Activated gamma-delta T cell treated with Interleukin-2 at 50 U/mL for 16 hours (primary cell): Measurements from ENCODE around the gene UTS2B.

Experiments used
- DNase-seq: peaks from one replicate; pipeline ENCODE4 v3.0.0-alpha.2; 2020

UTS2B gene

DNA sequence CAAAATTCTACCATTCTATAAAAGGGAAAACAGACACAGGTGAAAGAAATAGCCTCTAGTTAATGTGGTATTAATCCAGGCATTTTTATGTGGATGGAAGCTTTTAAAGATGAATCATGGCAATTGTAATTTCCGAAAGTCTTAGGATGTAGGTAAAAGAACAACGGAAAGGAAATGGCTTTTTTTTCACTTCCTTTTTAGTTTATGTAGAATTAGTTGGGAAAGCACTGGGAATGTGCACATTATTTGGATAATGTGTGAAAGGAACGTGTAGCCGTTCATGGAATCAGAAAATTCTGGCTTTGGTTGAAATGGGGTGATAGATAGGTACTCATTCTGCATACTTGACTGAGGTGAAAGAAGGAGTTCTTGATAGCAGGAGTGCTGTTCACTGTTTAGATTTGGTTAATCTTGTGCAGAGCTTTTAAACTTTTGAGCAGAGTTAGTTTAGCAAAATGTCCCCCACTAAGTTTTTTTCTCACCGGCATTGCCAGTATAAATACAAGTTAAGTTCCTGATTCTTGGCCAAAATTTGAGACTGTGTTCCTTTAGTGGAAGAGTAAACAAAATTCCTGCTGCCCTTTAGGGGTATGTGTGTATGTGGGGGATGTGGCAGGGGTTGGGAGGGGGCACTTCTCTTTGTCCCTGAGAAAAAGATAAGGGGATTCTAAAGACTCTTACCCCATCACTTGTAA, 20.2 kb upstream of the UTS2B start:
- no peak for DNase-seq

DNA sequence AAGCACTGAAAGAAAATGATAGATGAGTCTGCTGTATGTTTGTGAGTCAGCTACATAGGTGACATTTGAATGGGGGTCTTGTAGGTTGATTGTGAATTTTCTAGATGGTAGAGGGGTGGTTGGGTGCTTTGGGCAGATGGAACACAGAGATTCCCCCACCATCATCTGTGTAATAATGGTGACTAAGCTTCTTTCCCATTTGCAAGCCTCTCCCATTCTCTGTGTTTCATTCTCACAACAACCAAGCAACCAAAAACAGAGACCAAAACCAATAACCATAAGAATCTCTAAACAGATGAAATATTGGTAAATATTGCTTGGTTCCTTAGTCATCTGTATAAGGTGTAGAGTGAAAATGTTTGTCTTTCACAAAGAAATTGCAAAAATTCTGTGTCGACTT, 17.8 kb upstream of the UTS2B start:
- no peak for DNase-seq

DNA sequence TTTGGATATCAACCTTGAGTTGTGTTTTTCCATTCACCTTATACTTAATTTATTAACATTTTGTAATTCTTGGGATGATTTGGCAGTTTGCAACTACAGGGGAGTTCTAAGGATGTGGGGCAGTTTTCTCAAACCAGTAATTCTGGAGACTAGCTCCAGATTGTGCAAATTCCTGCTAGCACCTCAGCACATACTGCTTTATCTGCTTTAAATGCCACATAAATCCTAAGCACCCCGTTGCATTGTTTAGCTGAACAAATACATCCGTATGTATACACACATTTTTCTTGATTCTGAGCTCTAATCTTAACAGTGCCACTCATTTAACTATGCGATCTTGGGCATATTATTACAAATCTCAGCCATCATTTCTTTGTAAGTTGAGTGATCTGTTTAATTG, 16.9 kb upstream of the UTS2B start:
- no peak for DNase-seq

DNA sequence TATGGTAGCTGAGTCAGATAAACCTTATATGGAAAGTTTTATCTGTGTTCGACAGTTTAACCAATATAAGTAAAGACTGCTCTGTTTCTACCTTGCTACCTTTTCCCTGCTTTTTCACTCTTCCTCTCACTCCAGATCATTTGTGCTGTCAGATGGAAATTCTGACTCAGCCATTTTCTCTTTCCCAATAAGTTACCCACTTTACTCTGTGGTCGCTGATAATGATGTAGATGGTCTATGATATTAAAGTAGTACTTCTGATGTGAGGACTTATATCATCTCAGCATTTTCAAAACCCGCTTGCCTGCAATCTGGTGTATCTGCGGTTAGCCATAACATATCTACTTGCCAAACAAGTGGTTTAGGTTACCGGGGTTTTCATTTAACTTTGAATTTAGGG, 15.0 kb upstream of the UTS2B start:
- DNase-seq, result no peak

DNA sequence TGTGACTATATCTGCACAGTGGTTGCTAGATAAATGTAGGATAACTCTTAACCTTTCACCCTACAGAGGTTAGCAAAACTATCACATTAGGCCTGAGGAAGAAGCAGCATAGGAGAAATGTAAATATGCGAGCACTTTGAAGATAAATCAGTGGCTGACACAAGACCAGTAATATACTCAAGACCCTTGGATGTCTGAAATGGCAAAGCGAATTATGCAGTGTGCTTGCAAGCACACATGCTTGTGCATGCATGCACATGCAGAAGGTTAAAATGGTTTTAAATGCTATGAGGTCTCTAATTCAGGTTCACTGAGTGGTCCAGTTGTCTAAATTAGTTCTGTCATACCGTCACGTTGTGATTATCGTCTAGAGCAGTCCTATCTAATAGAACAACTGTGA, 13.6 kb upstream of the UTS2B start:
- DNase-seq, result no peak

DNA sequence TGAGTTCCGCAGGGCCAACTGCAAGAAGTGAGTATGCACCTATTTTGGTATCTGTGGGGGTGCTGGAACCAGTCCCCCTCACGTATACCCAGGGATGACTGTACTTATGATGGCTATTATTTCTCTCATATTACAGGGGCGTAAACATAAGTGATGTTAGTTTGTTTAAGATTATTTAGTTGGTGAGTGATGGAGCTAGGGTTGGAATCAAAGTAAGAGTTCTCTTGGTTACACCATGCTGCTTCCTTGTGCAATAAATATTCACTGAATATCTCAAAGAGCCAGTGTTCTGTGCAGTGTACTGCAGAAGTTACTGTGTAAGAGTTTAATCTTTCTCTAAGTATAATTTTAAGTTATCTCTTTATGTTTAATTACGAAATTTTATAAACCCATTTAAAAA, 12.8 kb upstream of the UTS2B start:
- DNase-seq, result no peak

DNA sequence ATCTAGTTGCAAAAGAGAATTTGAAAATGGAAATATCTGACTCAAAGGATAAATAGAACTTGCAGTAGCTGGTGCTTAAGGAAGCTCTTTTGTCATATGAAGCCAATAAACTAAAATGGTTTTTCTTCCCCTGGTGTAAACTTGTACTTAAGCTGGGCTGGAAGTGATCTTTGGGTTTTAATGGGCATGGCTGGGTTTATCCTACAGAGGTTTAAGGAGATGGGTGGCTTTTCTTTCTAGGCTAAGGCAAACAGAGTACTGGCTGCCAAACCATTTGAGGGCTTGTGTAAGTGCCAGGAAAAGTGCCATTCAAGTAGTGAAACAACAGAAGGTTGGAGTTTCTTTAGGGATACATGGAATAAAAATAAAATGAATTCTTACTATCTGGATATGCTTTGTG, 12.1 kb upstream of the UTS2B start:
- DNase-seq, result no peak

DNA sequence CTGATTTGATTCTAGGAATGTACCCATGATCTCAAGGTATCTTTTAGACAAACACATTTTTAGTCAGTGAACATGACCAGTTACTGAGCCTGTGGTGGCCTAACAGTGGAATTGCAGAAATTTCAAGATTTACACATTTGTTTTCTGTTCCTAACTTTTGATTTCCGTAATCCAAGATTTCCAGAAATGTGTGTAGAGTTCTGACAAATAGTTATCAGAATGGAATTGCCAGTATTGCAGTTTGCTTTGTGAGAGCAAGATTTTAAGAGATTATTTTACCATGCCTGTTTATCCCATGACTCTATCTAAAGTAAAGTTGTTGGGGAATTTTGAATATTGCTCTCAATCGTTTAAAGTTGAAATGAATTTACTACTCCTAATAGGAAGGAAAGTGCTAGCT, 11.7 kb upstream of the UTS2B start:
- no peak for DNase-seq

DNA sequence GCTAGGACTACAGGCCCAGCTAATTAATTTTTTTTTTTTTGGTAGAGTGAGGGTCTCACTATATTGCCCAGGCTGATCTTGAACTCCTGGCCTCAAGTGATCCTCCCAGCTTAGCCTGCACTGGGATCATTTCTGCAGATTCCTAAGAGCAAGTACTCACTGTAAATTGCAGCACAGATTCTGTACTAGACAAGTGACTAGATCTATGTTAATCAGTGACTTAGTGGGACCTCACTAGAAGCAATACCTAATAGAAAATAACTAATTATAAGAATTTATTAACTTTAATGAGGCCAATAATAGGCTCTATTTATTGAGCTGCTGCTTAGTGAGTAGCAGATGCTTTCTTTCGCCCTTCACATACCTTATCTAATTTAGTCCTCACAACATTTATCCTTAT, 10.6 kb upstream of the UTS2B start:
- no peak for DNase-seq

DNA sequence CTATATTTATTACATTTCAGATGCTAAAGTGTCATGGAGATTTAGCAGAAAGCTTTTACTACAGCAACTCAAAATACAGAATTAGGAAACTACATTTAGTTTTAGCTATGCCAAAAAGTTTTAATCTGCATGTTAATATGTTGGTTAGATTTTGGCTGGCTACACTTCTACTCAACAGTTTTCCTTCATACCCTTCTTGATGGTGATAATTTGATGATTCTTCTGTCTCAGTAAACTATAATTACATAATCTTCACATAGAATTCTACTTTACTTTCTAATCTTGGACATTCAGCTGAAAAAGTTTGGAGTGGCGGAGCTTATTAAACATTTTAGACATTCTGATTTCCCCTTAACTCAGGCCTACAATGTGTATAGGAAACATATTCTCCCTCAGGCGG, 10.0 kb upstream of the UTS2B start:
- no peak for DNase-seq

DNA sequence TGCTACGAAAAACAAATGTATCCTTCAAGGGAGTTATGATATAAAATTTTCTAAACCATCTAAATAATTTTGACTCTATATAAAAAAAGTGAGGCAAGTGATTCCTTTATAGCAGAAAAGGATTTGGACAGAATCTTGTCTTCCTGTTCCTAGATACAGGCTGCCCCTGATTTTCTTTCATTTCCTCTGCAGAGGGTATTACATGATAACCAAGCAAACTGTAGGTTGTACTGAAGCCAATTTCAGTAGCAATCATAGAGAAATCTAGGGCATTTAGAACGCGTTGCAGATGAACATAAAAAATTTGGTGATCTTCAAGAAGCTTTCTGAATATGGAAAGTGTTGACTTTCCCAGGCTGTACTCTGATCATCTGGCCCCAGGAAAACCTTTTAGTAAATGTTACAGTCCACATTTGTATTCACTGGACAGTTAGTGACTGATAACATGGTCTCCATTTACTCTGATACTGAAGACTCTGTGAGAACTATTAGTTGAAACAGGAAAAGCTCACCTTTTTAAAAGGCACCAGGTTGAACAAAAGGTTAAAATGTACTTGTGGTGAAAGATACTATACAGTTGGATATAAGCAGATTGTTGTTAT, 9.1 kb upstream of the UTS2B start:
- DNase-seq, result no peak

DNA sequence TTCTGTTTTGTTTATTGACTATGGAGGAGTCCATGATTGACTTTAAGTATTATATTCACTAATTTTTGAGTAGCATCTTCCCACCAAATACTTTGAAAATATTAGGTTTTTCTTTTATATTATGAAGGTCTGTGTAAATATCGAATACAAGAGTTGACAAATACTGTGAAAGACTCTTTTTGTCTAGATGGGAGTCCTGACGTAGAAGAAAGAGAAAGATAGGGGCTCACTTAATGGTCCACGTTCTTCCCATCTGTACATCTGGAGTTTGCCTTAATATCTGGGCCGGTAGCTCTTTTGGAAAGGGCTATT, 7.8 kb upstream of the UTS2B start:
- no peak for DNase-seq

DNA sequence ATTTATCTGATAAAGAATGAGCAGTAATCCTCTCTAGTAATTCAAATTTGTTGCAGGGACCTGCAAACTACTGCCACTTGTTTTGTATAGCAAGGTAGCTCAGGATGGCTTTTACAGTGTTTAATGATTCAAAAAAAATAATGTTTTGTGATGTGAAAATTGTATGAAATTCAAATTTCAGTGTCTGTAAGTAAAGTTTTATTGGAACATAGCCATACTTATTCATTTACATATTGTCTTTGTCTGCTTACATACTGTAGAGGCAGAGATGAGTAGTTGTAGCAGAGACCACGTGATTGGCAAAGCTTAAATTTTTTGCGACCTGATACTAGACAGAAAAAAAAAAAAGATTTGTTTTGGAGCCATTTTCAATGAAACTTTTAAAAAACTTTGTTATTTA, 6.5 kb upstream of the UTS2B start:
- DNase-seq, result no peak

DNA sequence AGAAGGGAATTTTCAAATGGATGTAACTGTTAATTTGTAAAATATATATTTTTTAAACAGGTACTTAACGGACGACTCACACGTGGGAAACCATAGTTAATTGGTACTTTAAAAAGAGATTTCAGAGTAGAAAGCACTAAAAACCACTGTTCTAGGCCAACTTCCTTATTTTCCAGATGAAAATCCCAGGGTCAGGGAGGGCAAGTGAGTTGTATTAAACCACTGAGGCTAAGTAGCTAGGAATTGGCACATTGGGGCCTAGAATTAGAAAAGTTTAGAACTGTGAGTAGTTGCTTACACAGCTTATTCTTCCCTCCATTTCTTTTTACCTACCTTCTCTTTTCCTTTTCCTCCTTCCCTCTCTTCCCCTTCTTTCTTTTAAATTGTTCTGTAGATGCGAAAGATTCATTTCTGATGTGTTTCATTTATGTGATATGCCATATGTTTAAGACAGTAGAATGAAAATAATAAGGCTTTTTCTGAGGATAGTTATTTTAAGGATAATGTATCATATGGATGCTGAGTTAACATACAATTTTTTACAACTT, 4.1 kb upstream of the UTS2B start:
- DNase-seq, result no peak

DNA sequence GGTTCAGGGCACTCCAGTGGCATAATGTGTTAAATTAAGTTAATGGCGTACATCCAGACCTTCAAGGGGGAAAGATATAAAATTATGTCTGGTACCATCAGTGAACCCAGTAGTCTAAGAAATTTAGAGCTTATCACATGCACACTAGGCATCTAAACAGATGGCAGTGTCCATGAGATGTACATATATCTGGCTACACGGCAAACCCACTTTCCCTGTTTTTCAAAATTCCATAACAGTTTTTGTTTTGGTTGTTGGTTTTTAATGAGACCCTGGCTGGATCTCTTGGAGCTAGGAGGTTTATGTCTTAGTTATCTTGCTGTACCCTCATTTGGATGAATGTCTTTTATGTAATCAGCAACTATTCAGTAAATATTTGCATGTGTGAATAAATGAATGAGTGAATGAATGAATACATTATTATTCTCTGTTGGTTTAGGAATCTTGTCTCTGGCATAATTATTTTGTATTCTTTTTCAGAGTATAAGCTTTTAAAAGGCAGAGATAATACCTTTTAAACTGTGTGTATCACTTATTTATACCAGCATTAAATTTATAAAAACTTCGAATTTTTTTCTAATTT, 3.1 kb upstream of the UTS2B start:
- DNase-seq, result no peak

DNA sequence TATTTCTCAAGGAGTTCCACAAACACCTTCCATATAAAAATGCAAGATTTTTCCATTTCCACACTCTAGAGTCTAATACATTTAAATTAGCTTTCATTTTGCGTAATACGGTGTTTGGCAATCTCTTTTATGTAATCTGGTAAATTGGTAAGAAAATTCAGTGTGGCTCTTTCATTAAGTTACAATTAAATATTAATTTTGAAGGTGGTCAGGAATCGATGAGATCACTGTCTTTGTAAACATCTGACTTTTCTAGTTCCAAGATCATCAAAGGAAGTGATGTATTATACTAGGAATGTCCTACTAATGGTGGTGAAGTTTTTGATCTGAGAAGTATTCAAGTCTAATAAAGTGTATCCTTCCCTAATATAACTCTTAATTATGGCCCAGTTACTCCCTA, 1.1 kb upstream of the UTS2B start:
- DNase-seq, result no peak

DNA sequence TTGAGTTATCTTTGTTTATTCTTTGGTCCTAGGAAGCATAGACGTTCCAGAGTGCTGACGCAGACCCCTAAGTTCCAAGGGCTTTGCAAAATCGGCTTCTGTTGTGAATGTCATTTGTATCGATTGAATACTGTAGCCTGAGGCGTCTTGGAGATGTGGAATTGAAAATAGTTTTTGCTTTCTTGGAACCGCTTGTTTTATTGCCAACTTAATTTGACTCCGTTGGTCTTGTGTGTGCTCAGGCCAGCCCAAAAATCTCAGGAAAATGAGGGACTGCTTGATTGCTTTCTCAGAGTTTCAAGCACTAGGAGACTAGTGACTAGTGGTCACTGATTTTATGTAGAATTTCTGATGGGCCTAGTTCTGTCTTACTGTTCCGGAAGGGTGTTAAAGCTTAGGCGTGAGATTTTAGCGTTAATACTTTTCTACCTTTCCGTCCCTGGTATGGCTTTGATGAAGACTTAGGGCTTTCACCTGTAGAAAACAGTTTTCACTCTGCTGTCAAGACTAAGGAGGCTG, 263 bp upstream of the UTS2B start:
- DNase-seq, result no peak

DNA sequence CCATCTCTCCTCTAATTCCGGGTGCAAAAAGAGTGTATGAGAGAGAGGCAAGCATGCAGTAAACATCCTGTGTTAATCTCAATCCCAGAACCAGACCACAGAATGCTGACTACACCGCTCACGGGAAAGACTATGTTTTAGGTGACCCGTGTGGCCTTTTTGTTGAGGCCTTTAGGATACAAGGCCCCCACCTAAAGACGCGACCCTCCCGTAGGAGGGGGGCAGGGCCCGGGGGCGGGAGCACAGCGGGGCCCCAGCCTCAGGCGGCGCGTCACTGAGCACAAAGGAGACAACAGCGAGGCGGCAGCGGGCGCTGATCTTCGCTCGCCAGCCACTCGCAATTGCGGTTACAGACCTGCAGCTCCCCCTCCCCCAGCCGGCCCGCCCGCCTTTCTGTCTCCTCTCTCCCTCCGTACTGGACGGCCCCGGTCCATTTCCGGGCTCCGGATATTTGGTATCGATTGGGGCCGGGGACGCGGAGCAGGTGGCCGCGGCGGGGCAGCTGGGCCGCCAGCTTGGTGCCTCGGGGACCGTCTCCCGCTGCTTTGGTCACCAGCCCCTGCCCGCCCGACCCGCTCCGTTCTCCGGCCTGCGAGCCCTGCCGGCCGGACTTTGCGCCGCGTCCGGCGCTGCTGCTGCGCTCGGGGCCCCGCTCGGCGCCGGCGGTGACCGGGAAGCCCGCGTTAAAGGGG, 1.2 kb downstream of the UTS2B start, which contains the start of gene CCDC50:
CCDC50 (plus strand) TSS at position 433 of the 692 bp plus-strand sequence. CDS start 281 bp downstream, outside the sequence.
- peak; percentile 47 for DNase-seq

DNA sequence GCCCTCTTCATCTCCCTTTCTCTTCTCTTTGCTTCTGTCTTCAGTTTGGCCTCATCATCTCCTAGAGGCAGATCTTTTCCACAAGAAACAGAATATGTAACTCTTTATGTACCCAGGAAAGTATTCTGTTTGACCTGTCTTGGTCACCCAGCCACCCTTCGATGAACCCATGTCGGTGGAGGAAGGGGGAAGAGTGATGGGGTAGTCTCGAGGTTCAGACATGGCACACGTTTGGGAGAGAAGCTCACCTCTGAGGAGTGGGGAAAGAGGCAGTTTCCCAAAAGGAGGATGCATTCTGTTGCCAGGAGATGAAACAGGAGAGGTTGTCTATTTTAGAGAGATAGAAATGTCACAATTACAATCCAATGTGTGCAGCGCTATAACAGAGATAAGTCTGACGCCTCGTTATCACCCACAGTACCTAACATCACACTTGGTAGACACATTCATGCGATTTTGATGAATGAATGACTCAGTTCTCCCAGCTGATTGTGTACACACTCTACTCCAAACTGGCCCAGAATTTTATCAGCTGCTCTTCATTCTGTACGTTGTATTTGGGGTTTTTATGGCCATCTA, 1.9 kb downstream of the UTS2B start:
- no peak for DNase-seq

DNA sequence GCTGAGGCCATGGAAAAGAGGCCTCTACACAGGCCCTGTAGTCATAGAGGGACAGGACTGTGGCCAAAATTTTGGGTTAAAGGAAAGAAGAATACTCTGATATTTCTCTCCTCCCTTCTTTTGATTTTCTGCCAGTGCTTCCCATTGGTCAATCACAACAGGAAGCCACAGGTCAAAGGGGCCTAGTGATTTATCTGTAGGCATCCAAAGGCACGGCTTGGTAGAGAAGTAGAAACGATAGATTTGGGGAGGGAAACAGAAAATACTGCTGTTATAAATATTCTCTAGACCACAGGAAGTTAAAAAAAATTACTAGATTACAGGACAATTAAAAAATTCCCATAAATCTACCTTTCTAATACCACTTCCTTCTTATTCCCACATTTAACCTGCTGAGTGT, 2.8 kb downstream of the UTS2B start:
- DNase-seq, result no peak

DNA sequence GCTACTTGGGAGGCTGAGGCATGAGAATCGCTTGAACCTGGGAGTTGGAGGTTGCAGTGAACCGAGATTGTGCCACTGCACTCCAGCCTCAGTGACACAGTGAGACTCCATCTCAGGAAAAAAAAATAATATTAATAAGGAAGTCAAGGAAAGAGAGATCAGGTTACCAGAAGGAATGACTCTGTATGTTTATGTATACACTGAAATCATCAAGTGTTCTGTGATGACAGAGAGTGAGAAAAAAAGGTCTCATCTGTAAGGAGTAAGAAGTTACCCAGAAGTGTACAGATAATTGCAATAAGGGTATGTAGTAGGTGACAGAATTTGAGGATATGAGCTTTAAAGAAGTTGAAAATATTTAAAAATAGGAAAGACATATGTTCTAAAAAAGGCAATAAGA, 5.4 kb downstream of the UTS2B start:
- DNase-seq, result no peak

DNA sequence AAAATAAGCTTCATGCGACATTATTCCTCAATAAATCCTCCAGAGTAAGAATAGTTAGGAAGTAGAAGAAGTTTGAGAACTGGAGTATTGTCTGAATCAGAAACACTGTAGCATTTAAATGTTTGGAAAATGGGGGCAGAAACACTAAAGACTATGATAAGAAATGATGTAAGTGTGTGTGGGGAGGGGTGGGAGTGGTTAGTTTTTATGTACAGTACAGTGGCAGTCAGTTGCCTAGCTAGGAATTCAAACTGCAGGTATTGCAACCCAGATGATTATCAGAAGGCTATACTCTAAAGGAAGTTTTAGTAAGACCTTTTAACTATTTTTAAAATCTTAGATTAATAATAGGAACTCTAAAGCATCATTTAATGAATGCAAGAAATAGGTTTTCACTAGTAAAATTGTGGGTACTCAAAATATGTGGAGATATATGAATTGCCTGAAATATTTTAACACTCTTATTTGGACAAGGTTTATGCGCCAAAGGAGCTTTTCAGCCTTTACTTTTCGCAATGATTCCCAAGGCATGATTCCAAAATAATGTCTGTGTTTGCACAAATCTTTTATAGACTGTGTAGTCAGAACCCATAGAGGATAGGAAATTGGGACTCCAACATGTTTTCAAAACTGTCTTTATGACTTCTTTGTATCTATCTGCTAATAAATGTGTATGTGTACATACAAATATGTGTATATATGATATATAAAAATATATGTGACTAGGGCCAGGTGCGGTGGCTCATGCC, 9.1 kb downstream of the UTS2B start:
- no peak for DNase-seq

DNA sequence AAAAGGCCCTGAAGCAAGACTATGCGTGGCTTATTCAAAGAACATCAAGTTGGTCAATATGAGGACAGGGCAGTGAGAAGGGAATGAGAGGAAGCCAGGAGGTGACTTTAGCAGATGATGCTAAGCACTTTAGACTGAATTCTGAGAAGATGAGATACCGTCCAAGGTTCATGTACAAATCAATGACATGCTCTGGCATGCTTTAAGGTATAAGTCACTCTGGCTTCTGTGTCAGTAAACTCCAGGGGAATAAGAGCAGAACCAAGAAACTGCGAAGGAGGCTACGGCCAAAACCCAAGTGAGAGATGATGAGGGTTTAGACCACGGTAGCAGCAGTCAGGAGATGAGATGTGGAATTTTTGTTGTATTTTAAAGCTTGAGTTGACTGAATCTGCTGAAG, 10.0 kb downstream of the UTS2B start:
- no peak for DNase-seq
